Myocyte (in vitro differentiated cells): ENCODE data around the gene EFCC1. TPM values are rescaled to one million over a fixed set of nuclear protein-coding genes. Genes with fewer than 3 reads are reported as not detected.
A peak's percentile ranks its signal among the peaks of the same experiment; 100 is the strongest.

Experiments
- DNase-seq: peaks from one replicate; pipeline ENCODE4 v3.0.0-alpha.2; 2012; ENCODE audit warnings: low read depth
- total RNA-seq: library from RNA; depleted of rRNA; stranded (reverse); fragments of >200 nt; gene quantifications from 2 replicates; pipeline ENCODE4 v1.2.3, GENCODE V29; 2014

The EFCC1 gene
- total RNA-seq, 1 donor from 2014 or later = 1.6 TPM

DNA sequence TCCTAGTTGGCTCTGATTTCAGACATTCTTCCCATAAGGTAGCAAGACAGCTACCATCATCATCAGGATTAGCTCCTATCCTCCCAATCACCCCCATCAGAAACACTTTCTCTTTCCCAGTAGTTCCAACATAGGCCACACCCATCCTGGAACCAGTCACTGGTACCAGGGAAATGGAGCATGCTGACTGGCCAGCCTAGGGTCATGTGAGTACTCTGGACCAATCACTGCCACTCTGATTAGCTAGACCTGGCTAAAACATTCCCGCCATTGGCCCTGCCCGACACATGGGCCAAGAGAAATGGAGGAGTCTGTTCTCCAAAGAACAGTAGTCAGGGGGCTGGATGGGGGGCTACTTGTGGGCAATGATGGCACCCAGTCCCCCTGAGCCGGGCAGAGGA is 12.4 kb downstream of the EFCC1 start:
- DNase-seq = no peak

DNA sequence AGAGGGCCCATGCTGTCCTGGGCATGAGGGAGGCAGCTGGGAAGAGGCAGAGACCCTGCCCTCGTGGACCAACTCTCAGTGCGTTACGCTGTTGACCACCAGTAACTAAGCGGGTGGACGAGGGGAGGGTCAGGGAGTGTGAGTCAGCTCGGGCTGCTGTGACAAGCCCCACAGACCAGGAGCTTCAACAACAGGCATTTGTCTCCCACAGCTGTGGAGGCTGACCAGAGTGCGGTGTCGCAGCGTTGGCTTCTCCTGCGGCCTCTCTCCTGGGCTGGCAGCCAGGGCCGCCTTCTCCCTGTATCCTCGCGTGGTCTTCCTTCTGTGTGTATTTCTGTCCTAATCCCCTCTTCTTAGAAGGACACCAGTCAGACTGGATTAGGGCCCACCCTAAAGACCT is 13.0 kb downstream of the EFCC1 start:
- peak; percentile 83 for DNase-seq

- peak; percentile 54 for DNase-seq
Observed at GRCh38 chr3:129014793-129015345, 13.8 kb downstream of the EFCC1 start.

DNA sequence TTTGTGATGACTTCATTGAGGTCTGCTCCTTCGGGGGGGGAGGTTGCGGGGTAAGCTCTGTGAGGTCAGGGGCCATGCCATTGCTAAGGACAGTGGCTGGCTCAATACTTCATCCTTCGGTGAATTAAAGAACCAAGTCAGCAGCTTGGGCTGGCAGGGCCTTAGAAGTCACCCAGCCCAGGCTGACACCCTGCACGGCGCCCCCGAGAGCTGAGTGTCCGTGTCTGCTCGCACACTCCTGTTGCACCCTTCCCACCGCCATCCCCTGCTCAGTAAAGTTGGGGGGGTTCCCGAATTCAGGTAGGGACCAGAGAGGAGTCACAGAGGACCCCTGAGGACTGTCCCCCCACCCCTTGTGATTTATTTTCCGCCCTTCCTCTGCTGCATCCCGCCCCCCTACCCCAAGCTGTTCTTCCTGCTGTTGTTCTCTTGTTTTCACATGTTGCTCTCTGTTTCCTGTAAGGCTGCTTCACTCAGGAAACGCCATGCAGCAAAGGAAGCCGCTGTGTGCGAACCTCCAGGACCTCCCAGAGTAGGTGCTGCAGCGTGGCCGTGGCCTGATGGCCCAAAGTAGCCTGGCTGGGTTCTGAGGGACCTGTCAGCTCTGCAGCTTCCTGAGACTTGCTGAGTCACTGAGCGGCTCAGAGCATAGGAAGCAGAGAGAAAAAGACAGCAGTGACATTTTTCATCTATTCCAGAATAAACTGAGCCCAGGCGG is 14.4 kb downstream of the EFCC1 start:
- DNase-seq = no peak

GRCh38 chr3:129016356-129016719 is 15.2 kb downstream of the EFCC1 start:
- DNase-seq = peak; percentile 91

- peak; percentile 61 for DNase-seq
Observed at GRCh38 chr3:129016720-129017483, 15.8 kb downstream of the EFCC1 start.

- DNase-seq = peak; percentile 63
Observed at GRCh38 chr3:129017484-129017899, 16.4 kb downstream of the EFCC1 start.

- DNase-seq = peak; percentile 63
Observed at GRCh38 chr3:129018271-129018670, 17.2 kb downstream of the EFCC1 start.

GRCh38 chr3:129018751-129019150 is 17.6 kb downstream of the EFCC1 start:
- peak; percentile 52 for DNase-seq

DNA sequence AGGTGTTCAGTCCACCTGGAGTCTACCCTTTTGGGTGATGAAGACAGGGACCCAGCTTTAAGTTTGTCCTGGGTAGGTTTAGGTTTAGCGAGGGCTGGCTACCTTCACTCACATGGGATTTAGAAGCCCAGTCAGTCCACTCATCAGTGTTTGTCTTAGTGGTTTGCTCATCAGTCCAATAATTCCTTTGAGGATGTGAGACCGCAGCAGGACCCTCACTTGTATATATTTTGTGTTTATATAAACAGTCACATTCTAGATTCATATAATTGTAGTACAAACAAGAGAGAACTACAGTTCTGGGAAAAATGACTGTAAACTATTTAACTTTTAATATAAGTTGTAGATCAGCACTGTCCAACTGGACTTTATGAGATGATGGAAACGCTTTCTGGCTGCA is 18.2 kb downstream of the EFCC1 start:
- DNase-seq = no peak

DNA sequence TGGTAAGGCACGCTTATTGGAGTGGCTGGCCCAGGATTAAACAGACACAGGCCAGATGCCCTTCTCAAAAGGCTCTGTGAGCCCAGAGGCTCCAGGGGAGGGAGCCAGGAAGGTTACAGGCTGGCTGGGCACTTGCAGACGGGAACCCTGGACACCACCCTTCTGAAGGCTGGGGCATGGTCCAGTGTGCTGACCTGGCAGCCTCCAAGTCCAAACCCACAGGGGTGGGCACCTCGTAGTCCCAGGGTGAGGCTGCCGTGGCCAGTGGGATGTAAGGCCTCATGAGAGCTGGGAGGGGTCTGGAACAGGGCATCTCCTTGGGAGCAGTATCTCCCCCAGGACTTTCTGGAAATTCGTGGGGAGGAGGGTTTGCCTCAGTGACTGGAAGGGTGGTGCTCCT is 19.6 kb downstream of the EFCC1 start:
- DNase-seq = no peak

GRCh38 chr3:129021140-129021551 is 20.0 kb downstream of the EFCC1 start:
- DNase-seq = no peak

GRCh38 chr3:129022114-129023007 is 21.3 kb downstream of the EFCC1 start:
- DNase-seq = peak; percentile 62

DNA sequence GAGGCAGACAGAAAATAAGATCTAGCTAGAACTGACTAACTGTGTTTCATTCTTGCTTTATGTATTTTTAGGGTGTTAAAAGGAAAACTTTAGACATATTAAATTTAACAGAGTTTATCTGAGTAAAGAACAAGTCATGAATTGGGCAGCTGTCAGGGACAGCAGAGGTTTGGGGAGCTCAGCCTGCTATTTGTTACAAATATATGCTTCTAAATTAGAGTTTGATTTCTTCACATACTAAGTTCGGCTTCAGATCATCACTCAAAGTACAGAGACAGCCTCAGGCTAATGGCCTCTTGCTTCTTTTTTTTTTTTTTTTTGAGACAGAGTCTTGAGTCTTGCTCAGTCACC is 21.9 kb downstream of the EFCC1 start:
- no peak for DNase-seq

- peak; percentile 54 for DNase-seq
Observed at GRCh38 chr3:129023909-129024308, 22.8 kb downstream of the EFCC1 start.

- DNase-seq = no peak
Observed at GRCh38 chr3:129025108-129025507, 24.0 kb downstream of the EFCC1 start.

DNA sequence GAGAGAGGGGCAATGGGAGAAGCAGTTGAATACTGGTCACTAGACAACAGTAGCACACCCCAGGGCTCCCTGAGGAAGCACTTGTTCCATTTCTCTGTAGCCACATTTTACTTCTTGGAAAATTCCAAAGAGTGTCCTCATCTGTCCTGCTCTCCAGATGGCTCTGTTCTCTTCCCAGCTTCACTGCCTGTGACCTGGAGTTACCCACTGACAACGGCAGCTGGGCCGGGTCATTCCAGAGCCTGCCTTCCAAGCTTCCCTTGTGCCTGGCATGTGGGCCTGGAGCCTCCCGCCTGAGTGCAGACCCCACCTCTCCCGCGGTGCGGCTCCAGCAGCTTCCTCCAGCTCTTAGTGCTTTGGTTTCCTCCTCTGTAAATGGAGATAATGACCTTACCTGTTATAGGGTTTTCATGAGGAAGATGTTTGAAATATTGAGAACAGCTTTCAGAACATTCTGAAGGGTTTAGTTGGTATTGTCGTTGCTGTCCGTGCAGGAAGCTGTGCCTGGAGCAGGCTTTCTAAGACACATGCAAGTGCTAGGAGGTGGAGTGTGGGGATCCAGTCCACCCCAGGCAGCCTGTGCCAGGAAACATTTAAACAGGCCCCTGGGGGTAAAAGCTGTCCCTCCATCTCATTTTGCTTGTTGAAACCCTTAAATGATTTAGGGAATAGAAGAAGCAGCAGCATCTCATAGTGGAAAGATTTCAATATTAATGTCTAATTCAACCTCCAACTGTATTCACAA is 24.8 kb downstream of the EFCC1 start:
- peak; percentile 92 for DNase-seq

- peak; percentile 79 for DNase-seq
Observed at GRCh38 chr3:129026728-129027543, 25.8 kb downstream of the EFCC1 start.

DNA sequence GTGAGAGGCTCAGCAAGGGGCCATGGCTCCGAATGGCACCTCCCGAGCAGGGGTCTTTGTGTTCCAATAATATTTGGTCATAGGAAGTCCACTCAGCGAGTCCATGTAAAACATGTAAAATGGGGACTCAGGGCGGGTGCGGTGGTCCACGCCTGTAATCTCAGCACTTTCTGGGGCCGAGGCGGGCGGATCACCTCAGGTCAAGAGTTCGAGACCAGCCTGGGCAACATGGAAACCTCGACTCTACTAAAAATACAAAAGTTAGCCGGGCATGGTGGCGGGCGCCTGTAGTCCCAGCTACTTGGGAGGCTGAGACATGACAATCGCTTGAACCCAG is 26.4 kb downstream of the EFCC1 start:
- no peak for DNase-seq

- DNase-seq = no peak
Observed at GRCh38 chr3:129028866-129029265, 27.8 kb downstream of the EFCC1 start.
